OCI-M2 (cell line): ENCODE measurements around the gene JOSD1.

Experiments
- DNase-seq: peaks from one replicate; lab custom pipeline; 2025; ENCODE audit not compliant: unreplicated experiment; lab: John Stamatoyannopoulos, UW

The JOSD1 gene

DNA sequence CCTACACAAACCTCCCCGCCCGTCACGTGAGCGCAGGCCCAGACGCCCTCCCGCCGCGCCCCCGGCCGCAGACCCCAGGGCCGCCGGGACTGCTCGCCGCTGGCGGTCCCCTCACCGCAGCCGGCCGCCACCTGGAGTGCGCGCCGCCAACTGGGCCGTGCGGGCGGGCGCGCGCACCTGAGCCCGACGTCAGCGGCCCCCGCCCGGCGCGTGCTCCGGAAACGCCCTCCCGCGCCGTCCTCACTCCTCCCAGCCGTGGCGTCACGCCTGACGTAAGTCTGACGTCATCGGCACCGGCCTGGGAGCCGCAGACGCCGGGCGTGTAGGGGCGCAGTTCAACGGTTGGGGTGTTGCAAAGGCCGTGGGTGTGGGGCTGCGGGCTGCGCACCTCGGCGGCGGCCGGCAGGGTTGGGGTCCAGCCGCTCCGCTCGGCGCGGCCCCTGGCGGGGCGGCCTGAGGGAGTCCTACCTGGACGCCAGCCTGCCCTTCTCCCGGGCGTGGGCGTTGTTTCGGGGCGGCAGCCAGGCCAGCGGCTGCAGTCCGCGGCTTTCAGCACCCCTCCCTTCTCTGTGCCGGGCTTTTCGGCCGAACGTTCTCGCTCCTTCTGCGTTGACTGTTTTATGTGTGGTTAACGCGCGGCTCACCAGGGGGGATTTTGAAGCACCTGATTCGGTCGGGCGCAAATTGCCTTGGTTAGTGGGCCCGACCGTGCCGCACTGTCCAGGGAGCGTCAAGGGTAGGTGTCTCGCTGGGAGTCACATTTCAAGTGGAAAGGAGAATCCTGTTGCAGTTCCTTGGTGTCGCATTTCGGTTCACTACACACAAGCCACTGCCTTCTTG lies at the start of gene JOSD1:
Gene JOSD1 (minus strand): TSS at position 155 of the 840 bp plus-strand sequence. CDS start 956 bp downstream, outside the sequence.
- no peak for DNase-seq

DNA sequence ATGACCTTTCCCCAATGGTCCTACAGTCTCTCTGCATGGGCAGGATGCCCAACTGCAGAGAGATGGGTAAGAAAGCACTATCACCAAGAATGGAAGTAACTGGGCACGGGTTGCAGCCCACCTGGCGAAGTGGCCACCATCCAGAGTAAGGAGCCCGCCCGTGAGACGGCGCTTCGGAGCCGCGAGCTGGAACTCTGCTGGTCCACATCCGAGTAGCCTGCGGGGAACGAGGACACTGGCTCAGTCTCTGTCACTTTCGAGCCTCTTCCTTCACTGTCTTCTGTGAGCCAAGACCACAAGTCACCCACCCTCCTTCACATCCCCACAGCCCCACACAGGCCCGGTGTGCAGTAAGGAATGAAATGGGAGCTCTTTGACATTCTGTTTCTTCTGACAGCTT lies 49.4 kb upstream of the JOSD1 start:
- no peak for DNase-seq

DNA sequence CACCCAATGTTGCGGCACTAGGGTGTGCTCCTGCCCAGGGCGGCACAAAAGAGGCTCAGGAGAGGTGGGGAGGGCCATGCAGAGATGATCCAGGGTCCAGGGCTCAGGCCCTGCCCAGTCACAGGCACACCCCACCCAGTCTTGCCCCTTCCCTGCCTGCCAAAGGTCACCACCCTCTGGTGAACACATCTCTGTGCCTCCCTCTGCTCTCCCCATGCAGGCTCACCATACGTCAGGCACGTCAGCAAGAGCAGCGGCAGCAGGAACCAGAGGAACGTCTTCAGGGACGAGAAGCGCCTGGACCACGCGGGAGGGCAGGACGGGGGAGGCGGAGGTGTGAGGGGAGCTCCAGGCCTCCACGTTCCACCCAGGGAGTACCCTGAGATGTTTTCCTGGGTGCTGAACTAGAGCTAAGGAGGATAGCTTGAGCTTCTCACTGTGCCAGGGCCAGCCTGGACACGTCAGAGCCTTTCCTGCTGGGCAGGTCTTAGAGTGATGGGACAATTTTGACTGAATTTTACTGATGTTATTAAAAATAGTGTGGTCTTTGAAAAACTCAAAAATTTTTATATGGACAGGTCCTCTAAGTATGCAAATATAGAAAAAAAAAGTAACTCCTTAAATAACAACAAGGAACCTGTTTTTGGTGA lies 47.9 kb upstream of the JOSD1 start:
- DNase-seq: no peak

DNA sequence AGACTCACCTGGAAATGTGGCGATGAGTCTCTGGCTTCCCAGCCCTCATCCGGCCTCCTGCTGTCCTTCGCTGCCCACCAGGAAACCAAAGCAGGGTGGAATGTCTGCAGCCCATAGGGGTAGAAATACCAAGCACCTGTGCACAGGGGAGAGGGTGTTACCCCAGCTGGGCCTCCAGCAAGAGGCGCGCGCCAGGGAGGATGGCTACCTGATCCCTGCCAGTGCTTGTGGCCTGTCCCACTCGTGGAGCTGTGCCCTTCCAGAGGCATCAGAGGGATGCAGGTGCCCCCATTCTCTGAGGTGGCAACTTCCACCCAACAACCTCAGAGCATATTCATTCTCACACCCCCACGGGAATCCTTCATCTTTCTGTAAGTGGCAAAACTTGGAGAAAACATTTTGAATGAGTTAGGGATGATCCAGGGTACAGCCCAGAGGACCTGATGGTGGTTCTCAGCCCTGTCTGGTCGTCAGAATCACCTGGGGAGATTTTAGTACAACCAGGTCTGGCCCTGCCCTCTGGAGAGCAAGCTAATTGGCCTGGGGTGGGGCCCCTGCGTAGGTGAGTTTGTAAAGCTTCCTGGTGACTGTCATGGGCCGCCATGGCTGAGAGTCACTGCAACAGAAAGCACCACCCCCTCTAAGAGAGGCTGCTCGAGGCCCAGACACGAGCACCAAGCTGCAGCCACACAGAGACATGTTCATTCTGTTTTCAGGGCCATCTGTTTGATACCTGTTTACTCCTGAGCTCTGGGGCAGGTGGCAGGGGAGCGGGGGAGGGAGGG lies 45.1 kb upstream of the JOSD1 start:
- DNase-seq: no peak

DNA sequence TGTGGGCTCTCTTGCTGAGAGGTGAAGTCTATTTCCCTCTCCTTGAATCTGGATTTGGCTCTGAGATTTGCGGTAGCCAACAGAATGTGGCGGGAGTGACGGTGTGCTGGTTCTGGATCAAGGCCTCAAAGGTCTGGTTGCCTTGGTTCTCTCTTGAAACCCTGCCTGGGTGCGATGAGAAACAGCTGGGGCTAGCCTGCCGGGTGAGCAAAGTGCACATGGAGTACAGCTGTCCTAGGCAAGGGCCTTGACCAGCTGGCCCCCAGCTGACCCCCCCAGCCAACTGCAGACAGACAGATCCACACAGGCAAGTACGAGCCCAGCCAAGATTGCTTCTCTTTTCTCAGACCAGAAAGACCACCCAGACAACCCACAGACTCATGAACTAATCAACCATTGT lies 44.2 kb upstream of the JOSD1 start:
- no peak for DNase-seq

DNA sequence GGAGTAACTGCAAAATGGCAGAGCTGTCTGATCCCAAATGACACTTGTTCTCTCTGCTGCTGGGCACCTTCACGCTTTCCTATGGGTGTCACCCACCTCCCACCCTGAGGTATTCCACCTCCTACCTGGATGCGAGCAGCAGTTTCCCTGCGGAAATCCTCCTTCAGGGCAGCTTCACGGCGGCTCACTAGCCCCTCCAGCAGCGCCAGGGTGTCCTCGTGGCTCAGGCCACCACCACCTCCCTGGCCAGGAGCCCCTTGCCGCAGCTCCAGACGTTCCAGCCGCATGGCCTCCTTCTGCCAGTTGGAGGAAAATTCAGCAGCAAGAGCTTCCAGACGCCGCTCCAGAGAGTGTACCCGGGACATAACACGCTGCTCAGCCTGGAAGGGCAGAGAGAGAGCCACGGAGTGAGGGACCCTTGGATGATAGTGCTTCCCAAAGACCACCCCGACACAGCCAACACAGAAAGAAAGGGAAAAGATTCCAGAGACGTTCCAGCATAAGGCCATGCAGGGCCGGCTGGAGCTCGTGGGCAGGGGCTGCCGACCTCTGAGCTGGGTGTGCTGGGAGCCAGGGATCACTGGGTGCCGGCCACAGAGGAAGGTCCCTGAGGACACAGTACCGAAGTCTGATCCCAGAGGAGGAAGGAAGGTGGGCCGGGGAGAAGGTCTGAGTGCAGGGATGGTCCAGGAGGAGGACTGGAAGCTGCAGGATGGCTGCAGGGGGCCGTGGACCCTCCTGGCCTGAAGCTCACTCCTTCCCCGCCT lies 41.6 kb upstream of the JOSD1 start:
- no peak for DNase-seq

DNA sequence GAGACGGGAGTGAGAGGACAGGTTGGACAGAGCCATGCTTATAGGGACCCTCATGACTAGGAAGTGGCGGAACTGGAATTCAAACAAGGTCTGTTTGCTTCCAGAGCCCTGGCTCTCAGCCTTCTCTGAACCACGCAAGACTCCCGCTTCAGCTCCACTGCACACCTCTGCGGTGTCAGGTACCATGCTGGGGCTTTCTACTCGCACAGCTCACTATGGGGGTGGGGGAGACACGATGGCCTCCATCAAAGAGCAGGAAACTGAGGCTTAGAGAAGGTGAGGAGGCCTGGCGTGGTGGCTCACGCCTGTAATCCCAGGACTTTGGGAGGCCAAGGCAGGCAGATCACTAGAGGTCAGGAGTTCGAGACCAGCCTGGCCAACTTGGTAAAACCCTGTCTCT lies 40.8 kb upstream of the JOSD1 start:
- DNase-seq: no peak

DNA sequence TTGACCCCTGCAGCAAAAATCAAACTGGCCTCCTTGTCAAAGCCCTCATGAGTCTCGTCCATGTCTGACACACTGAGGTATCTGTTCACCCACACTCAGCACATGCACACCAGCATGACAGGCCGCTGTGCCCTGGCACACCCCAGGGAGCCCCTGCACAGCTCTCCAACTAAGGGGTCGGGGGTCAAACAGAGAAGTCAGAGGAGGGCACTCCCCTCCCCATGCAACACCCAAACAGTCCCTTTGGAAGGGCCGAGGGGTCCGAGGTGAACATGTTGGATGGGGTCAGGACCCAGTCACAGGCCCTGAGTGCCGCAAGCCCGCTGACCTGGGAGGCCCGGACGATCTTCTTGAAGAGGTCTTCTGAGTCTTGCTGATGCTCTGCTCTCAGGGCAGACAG lies 40.4 kb upstream of the JOSD1 start:
- DNase-seq: no peak

DNA sequence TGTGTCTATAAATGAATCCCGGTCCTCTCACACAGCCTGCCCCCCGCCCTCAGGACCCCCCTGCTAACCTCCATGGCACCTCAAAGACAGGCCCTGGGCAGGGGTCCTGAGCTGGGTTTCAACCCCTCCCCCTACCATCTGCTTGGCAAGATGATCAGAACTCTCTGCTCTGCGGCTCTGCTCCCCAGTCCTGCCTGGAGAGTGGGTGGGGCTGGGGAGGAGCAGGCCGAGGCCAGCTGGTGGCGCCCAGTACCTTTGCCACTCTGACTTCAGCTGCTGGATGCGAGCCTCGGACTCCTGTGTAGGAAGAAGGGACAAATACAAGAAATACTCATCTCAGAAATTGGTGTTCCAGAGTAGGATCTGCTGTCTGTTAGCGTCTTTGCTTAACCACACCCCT lies 40.0 kb upstream of the JOSD1 start:
- no peak for DNase-seq

DNA sequence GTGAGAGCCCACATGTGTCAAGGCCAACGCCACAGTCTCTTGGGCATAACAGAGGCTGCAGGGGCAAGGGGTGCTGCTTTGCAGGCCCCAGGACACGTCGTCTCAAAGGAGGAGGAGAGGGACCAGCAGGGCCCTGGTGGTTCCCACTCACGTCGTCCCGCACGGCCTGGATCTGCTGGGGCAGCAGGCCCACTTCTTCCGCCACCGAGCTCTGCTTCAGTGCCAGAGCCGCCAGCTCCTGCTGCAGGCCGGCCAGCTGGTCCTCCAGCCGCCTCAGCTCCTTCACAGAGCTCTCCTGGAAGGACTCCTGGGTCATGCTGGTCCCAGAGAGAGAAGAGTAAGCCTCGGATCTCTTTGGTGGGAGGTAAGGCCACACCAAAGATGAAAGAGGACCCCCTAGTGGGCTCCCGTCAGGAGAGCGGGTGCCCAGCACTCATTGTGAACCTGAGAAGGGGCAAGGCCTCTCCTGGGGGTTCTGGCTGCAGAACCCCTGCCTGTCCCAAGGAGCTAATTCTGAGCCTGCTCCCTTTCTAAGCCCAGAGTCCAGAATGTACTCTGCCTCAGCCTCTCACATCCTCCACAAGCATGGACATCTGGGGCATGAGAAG lies 39.5 kb upstream of the JOSD1 start:
- no peak for DNase-seq

DNA sequence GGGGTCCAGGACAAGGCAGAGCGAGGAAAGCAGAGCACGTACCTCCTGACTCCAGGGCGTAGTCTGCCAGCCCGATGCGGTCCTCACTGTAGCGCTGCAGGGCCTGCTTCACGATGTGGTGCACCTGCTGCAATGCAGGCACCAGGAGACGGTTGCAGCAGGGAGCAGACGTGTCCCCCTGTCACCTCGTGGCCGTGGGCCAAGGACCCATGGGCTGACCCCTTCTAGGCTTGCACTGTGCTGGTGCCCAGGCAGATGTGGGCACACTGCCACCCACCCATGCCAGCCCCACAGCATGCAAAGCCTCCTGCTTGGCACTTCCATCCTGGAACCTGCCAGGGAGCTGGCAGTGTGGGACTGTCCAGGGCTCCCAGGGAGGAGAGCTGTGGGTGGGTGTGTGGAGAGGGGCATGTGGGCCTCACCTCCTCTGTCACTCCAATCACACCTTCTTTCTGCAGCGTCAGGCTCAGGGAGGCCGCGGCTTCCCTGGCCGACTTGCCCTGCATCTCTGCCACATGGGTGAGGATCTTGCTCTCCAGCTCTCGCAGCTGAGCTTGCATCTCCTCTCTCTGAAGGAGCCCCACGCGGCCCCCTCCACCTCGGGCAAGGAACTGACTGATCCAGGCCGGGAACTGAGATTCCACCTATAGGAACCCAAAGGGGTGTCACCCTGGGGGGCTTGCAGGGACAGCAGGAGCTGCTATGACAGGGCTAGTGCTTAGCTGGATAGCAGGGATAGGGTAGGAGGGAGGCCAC lies 38.7 kb upstream of the JOSD1 start:
- no peak for DNase-seq

DNA sequence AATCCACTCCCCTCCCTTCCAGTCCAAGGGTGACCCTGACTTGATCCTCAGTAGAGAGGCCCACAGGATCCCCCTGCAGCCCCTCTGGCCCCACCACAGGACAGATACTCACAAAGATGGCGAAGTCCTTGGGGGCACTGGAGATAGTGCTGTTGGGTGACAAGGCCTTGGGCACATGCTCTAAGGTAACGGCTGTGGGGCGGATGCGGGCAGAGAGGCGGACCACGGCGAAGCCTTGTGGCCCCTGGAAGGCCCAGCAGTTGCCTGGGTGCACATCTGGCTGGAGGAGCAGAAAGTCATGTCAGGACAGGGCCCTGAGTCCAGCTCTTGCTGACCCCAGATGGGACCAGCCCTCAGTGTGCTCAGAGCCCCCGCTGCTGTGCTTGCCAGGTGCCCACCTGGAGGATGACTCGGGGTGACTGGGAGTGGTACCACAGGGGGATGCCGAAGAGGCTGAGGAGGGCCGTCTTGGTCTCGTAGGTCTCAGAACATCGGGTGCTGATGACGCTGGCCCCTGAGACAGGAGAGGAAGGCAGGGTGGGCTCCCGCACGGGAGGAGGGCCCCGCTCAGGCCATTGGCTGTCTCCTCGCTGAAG lies 37.8 kb upstream of the JOSD1 start:
- DNase-seq: no peak

DNA sequence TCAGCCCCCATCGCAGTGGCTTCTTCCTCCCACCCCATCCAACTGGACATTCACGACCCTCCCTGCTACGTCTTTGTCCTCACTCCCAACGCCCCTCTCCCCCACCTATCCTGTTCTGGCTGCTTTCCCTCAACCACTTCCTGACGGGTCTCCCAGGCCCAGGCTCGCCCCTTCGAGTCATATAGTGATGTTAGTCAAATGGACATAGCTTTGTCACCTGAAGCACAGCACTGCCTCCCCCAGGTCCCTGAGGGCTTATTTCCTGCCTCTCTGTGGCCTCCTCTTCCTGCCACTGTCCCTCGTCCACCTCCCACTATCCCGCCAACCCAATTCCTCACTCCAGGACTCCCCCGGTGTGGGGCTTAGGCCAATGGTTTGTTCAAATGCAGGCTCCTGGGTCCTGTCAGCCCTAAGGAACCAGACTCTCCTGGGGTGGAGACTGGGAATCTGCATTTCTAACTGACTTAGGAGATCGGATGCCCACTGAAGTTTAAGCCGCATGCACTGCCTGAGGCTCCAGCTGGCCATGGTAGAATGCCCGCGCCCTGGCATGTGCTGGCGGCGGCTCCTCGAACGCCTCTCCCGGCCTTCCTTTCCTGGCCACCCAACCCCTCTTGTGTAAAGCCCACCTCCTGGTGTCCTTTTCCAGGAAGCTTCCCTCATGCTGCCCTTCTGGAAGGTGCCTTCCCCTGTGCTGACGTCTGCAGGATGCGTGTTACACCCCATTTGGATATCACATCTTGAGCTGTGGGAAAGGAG lies 36.7 kb upstream of the JOSD1 start:
- DNase-seq: no peak

DNA sequence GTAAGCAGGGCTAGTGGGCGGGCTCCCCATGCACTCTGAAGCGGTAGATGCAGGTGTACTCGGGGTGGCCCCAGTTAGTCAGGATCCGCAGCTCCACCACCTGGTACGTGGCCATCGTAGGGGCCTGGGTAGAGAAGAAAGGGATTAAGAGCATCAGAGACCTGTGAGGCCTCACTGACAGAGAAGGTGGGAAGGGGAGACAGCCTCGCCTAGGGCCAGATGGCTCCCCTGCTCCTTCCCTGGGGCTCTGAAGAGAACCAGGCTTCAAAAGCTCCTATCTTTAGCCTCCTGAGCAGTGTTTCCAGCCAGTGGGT lies 35.5 kb upstream of the JOSD1 start:
- DNase-seq: no peak

DNA sequence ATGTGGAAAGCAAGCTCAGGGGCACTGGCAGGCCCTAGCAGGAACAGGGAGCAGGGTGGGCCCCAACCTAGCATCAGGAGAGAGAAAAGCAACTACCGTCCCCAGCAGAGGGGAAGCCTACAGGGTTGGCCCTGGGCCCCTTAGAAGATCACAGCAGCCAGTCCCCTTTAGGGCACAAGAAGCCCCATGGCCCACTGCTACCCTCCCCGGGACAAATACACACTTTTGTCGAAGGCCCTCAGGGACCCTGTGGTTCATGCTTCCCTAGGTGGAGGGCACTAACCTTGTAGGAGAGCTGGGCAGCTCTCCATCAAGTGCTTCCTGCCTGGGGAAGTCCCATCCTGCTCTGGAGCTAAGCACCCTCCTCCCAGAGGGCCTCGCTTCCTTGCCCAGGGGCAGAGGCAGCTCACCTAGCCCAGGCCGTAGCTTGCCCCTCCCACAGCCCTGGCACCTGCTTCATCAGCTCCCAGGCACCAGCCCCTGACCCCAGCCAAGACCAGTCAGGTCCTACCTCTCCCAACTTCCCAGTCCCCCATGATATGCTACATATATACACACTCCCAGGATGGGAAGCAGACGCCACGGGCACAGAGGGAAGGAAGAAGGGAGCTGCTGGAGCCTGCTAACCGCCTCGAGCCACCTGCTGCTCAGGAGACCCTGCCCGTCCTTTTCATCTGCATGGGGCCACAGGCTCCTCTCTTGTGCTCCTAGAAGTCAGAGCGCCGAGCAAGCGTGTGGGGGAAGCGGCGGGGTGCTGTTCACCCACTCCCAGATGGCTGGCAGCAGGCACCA lies 34.9 kb upstream of the JOSD1 start:
- no peak for DNase-seq

DNA sequence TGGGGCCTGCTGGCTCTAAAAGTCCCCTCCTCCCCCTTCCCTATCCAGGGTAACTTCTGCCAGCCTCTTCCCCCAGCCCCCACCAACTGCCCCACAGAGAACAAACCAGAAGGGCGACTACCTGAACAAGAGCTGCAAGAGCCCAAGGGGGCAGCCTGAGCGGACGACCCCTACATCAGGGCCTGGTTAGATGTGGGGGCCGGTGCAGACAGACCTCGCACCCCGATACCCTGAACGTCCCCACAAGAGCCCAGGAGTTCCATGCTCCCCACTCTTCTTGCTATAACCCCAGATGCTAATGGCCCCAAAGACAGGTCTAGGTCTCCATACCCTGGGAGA lies 34.4 kb upstream of the JOSD1 start:
- DNase-seq: no peak

DNA sequence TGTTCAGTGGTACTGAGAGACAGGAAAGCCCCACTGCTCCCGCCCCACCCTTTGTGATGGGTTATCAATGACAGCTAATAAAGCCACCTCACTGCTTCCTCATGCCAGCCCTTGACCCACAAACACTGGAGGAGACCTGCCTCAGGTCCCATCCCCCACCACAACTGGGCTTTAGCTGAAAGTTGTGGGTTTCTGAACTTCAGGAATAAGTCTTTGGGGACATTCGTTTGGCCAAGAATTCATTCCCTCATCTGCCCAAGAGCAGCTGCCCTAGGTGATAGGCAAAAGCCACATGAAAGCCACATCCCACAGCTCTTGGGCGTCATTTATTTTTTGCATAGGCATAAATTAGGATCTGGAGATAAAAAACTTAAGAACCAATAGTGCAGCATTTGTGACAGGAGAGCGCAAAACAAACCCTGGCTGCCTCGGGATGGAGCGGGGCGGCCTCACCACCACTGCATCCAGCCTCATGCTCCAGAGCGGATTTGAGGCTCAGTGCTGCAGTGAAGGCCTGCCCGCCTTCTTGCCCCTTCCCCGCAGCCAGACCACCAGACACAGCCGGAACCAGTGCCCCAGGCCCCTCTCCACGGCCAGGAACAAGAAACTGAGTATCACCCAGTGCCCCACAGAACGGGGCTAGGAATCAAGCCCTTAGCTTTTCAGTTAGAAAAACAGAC lies 33.8 kb upstream of the JOSD1 start:
- DNase-seq: no peak
